ENCODE data around the gene BIRC2.

DNA sequence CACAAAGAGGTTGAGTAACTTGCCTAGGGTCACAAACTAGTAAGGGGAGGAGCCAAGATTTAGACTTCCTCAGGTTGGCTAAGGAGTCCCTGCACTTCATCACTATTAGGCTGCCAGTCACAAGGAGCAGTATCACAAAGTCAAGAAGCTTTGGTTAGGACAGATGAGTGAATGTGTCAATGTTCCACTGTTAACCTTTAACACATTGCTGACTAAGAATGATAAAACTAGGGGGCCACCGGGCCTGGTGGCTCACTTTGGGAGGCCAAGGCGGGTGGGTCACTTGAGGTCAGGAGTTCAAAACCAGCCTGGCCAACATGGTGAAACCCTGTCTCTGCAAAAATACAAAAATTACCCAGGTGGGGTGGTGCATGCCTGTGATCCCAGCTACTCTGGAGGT is 73.5 kb downstream of the BIRC2 start:
- TF ChIP-seq, protein P1, sequence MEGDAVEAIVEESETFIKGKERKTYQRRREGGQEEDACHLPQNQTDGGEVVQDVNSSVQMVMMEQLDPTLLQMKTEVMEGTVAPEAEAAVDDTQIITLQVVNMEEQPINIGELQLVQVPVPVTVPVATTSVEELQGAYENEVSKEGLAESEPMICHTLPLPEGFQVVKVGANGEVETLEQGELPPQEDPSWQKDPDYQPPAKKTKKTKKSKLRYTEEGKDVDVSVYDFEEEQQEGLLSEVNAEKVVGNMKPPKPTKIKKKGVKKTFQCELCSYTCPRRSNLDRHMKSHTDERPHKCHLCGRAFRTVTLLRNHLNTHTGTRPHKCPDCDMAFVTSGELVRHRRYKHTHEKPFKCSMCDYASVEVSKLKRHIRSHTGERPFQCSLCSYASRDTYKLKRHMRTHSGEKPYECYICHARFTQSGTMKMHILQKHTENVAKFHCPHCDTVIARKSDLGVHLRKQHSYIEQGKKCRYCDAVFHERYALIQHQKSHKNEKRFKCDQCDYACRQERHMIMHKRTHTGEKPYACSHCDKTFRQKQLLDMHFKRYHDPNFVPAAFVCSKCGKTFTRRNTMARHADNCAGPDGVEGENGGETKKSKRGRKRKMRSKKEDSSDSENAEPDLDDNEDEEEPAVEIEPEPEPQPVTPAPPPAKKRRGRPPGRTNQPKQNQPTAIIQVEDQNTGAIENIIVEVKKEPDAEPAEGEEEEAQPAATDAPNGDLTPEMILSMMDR (IDR thresholded peaks at IDR 0.05; ENCODE audit: low read depth, low read length) = no peak
- TF ChIP-seq EZH2phosphoT487 (IDR thresholded peaks at IDR 0.05; ENCODE audit: low read depth) = no peak

Measured in OCI-LY3 (cell line).